ENCODE measurements around the gene ARMC5. TPM values are rescaled to one million over a fixed set of nuclear protein-coding genes. Genes with fewer than 3 reads are reported as not detected.

Gene ARMC5
- total and polyA plus RNA-seq, 10 of the 15 experiments (the other 5 are each of a cell fraction or from before 2014, with no cell fraction given), result 0.06 to 13.2 (median 5.6) TPM

DNA sequence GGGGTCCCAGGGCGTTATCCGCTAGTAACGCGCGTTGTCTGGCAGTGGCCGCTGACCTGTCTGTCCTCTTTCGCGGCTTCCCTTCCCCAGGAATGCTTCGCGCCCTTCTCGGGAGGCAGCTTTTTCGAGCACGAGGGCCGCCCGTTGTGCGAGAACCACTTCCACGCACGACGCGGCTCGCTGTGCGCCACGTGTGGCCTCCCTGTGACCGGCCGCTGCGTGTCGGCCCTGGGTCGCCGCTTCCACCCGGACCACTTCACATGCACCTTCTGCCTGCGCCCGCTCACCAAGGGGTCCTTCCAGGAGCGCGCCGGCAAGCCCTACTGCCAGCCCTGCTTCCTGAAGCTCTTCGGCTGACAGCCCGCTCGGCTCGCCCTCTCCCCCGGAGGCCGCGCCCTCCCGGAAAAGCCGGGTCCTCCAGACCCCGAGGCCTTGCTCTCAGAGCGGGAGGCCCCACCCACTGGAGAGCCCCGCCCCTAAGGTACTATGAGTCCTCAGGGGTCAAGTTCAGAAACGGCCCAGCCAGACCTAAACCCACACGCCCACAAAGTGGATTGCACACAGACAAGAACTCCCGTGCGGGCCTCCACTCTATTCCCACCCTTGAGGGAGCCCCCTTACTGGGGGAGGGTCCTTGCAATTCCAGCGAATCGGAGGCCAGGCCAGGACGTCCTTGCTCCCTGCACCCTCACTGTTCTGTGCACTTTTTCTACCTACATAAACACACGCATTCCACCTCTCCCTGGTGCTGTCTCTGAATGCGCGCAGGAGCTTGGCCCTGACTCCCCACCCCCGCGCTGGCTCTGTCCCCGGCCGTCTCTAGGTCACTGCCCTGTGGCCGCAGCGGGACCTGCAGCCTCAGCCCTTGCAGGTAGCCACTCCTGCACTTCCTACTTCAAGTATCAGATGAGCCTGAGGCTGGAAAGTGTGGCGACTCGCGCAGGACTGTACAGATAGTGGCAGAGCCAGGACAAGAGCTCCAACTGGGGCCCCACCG, 18.2 kb downstream of the ARMC5 start:
- SMC1A ChIA-PET (ENCODE audit: uncharacterized antibody, unreplicated experiment), result no interaction called here
- 0 out of 2 replicates have a peak, but pooled peaks have one; percentile 23 for TF ChIP-seq BACH1 (IDR thresholded peaks at IDR 0.05; ENCODE audit: borderline replicate concordance)
- TF ChIP-seq BHLHE40 (IDR thresholded peaks at IDR 0.05; ENCODE audit: borderline replicate concordance in 1 of 2, low read depth in 2 of 2, low read length in 1 of 2), result peak in 1 of 2 experiments; percentile 18; a peak in 1 of 4 replicates
- no peak for TF ChIP-seq WRNIP1 (IDR thresholded peaks at IDR 0.05; ENCODE audit: borderline replicate concordance, low read depth, low read length)
- TF ChIP-seq NR2F1 (conservative IDR thresholded peaks at IDR 0.05), result no peak
- TF ChIP-seq ZZZ3 (IDR thresholded peaks at IDR 0.05; ENCODE audit: control insufficient read depth, insufficient read length, low read depth), result no peak
- H4K20me1 ChIP-seq (ENCODE audit: control insufficient read depth, insufficient read depth), result no peaks in the 10 kb centered on the region
- H3K4me1 ChIP-seq (ENCODE audit: control insufficient read depth, insufficient read depth, low read length), result peaks cover 7% of the 10 kb centered on the region; the same call in 1 of the 2 replicates
- H3K27me3 ChIP-seq (replicated peaks in 1 of 2; ENCODE audit: control insufficient read depth in 2 of 2, insufficient read depth in 2 of 2, low read length in 1 of 2), result peaks cover 0 to 11% of the 10 kb centered on the region in 2 experiments; a peak in 3 of 4 replicates
- RAD21 ChIA-PET (ENCODE audit: unreplicated experiment), result no interaction called here
- H3K27ac ChIP-seq (ENCODE audit: control insufficient read depth, insufficient read depth), result no peak overlapping the region
- WGBS (ENCODE audit: insufficient coverage, insufficient replicate concordance, low lambda C conversion rate, missing lambda C conversion rate), result 28% methylated on average over 64 of the region's 67 CpGs
- in situ Hi-C loops (cut with MboI) (no loop called here), intact Hi-C loops (cut with micrococcal nuclease; ENCODE audit: unreplicated experiment) (no loop called here)
- ATAC-seq, result peak; percentile 64
- peak overlapping the region; percentile 71; the same call in 1 of the 2 replicates for H2AFZ ChIP-seq (ENCODE audit: control insufficient read depth, low read depth, low read length)
- no peak overlapping the region for H3K9ac ChIP-seq (ENCODE audit: control insufficient read depth, insufficient read depth, low read length)
- CTCF ChIA-PET, result no interaction called here
- H3K36me3 ChIP-seq (ENCODE audit: control insufficient read depth in 2 of 2, insufficient read depth in 2 of 2, low read length in 1 of 2), result no peaks in the 10 kb centered on the region
- peak overlapping the region; percentile 47; the same call in 1 of the 2 replicates for H3K4me3 ChIP-seq
- peak overlapping the region; percentile 77 for H3K4me2 ChIP-seq (ENCODE audit: control insufficient read depth, insufficient read depth)
- no TSS peak for BruUV-seq (replicated peaks)
- no peak for DNase-seq (ENCODE audit: low read depth, low spot score)
- FAIRE-seq, result no peak
- no peaks in the 10 kb centered on the region for H3K79me2 ChIP-seq (ENCODE audit: control insufficient read depth, insufficient read depth, low read length)
- no peaks in the 10 kb centered on the region for H3K9me3 ChIP-seq (replicated peaks; ENCODE audit: control insufficient read depth, insufficient read depth, low read length)
- POLR2A ChIA-PET, result interaction anchor here (0.6 kb wide), 1 partner anchor 23 kb away, joined by 3 read pairs; no protein-coding TSS in a partner anchor

DNA sequence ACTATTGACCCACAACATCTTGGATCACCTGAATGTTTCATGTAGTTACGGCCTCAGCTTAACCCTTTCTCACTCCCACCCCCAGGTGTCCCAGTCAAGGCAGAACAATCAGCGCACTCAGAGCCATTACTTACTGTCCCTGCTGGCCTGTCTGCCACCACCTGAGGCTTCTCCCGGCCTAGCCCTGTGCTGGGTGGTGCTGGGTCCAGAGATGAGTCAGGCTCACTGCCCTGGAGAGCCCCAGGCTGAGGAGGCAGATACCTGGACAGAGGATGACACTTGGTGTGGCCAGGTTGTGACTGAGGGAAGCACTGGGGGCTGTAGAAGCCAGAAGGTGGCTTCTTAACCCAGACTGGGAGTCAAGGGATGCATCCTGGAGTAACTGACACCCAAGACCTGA, 19.7 kb downstream of the ARMC5 start:
- Histone ChIP-seq H3K36me3 (ENCODE audit: control insufficient read depth in 2 of 2, insufficient read depth in 2 of 2, low read length in 1 of 2) (no peaks in the 10 kb centered on the region), H3K27ac (ENCODE audit: control insufficient read depth, insufficient read depth) (no peak overlapping the region), H3K9me3 (replicated peaks; ENCODE audit: control insufficient read depth, insufficient read depth, low read length) (no peaks in the 10 kb centered on the region), H3K4me3 (no peak overlapping the region), H3K79me2 (ENCODE audit: control insufficient read depth, insufficient read depth, low read length) (no peaks in the 10 kb centered on the region), H4K20me1 (ENCODE audit: control insufficient read depth, insufficient read depth) (no peaks in the 10 kb centered on the region), H3K4me2 (ENCODE audit: control insufficient read depth, insufficient read depth) (no peak overlapping the region), H3K4me1 (ENCODE audit: control insufficient read depth, insufficient read depth, low read length) (peaks cover 7% of the 10 kb centered on the region; the same call in 1 of the 2 replicates), H2AFZ (ENCODE audit: control insufficient read depth, low read depth, low read length) (no peak overlapping the region), H3K27me3 (replicated peaks in 1 of 2; ENCODE audit: control insufficient read depth in 2 of 2, insufficient read depth in 2 of 2, low read length in 1 of 2) (peaks cover 0 to 6% of the 10 kb centered on the region in 2 experiments; a peak in 3 of 4 replicates), H3K9ac (ENCODE audit: control insufficient read depth, insufficient read depth, low read length) (no peak overlapping the region)
- WGBS (ENCODE audit: insufficient coverage, insufficient replicate concordance, low lambda C conversion rate, missing lambda C conversion rate), result 47% methylated on average over 3 of the region's 3 CpGs
- ChIA-PET SMC1A (ENCODE audit: uncharacterized antibody, unreplicated experiment) (no interaction called here), POLR2A (no interaction called here), CTCF (no interaction called here), RAD21 (ENCODE audit: unreplicated experiment) (no interaction called here)
- intact Hi-C loops (cut with micrococcal nuclease; ENCODE audit: unreplicated experiment) (no loop called here), in situ Hi-C loops (cut with MboI) (no loop called here)
- BruUV-seq (replicated peaks), result no TSS peak
- no peak for FAIRE-seq
- DNase-seq (ENCODE audit: low read depth, low spot score), result no peak
- ATAC-seq, result no peak
- TF ChIP-seq BCL11A (IDR thresholded peaks at IDR 0.05; ENCODE audit: low read depth, low read length) (no peak), WRNIP1 (IDR thresholded peaks at IDR 0.05; ENCODE audit: borderline replicate concordance, low read depth, low read length) (no peak), MYB (IDR thresholded peaks at IDR 0.05; ENCODE audit: borderline replicate concordance, low read depth, low read length) (no peak), HDAC6 (IDR thresholded peaks at IDR 0.05; ENCODE audit: unreplicated experiment) (no peak)
- TF ChIP-seq, protein P1, sequence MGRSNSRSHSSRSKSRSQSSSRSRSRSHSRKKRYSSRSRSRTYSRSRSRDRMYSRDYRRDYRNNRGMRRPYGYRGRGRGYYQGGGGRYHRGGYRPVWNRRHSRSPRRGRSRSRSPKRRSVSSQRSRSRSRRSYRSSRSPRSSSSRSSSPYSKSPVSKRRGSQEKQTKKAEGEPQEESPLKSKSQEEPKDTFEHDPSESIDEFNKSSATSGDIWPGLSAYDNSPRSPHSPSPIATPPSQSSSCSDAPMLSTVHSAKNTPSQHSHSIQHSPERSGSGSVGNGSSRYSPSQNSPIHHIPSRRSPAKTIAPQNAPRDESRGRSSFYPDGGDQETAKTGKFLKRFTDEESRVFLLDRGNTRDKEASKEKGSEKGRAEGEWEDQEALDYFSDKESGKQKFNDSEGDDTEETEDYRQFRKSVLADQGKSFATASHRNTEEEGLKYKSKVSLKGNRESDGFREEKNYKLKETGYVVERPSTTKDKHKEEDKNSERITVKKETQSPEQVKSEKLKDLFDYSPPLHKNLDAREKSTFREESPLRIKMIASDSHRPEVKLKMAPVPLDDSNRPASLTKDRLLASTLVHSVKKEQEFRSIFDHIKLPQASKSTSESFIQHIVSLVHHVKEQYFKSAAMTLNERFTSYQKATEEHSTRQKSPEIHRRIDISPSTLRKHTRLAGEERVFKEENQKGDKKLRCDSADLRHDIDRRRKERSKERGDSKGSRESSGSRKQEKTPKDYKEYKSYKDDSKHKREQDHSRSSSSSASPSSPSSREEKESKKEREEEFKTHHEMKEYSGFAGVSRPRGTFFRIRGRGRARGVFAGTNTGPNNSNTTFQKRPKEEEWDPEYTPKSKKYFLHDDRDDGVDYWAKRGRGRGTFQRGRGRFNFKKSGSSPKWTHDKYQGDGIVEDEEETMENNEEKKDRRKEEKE (IDR thresholded peaks at IDR 0.05), result no peak
- TF ChIP-seq, protein P2, sequence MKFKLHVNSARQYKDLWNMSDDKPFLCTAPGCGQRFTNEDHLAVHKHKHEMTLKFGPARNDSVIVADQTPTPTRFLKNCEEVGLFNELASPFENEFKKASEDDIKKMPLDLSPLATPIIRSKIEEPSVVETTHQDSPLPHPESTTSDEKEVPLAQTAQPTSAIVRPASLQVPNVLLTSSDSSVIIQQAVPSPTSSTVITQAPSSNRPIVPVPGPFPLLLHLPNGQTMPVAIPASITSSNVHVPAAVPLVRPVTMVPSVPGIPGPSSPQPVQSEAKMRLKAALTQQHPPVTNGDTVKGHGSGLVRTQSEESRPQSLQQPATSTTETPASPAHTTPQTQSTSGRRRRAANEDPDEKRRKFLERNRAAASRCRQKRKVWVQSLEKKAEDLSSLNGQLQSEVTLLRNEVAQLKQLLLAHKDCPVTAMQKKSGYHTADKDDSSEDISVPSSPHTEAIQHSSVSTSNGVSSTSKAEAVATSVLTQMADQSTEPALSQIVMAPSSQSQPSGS (IDR thresholded peaks at IDR 0.05; ENCODE audit: low read length), result no peak

Data from GM12878 (cell line).